ENCODE results near the gene FAM217B.
"Not testable (repeated sequence)": the region's sequence is repeated elsewhere in the genome, so short reads cannot be mapped to it uniquely, and the experiment has no call there.

Gene FAM217B

GRCh38 chr20:59938696-59939051 is 1.5 kb upstream of the FAM217B start:
- no peak for DNase-seq (ENCODE audit: low read depth)

- no peak for DNase-seq (ENCODE audit: low read depth)
Measured at GRCh38 chr20:59939052-59939878, 924 bp upstream of the FAM217B start.

GRCh38 chr20:59939879-59940128 is 385 bp upstream of the FAM217B start:
- no peak for DNase-seq (ENCODE audit: low read depth)

GRCh38 chr20:59940956-59941294 is 736 bp downstream of the FAM217B start:
- DNase-seq (ENCODE audit: low read depth) = no peak

DNA sequence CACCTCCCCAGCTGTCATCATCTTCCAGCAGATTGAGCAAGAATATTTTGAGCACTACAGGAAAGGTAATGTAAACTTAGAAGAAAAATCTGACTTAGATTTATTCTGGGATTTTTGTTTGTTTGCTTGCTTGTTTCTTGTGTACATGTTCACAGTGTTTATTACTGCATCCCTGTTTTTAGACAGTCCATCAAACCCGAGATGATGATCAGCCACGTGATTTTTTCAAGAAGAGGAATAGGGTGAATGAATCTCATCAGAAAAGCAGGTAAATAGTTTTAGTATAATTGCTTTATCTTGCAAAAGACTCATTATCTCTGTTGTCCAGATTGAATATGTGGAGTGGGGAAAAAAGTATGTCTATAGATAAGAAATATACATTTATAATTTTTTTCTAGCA is 2.1 kb downstream of the FAM217B start:
- DNase-seq (ENCODE audit: low read depth) = no peak

- DNase-seq (ENCODE audit: low read depth) = no peak
Measured at GRCh38 chr20:59944726-59945125, 4.5 kb downstream of the FAM217B start.

- DNase-seq (ENCODE audit: low read depth) = no peak
Measured at GRCh38 chr20:59945175-59945574, 5.0 kb downstream of the FAM217B start.

GRCh38 chr20:59945731-59946130 is 5.5 kb downstream of the FAM217B start:
- no peak for DNase-seq (ENCODE audit: low read depth)

DNA sequence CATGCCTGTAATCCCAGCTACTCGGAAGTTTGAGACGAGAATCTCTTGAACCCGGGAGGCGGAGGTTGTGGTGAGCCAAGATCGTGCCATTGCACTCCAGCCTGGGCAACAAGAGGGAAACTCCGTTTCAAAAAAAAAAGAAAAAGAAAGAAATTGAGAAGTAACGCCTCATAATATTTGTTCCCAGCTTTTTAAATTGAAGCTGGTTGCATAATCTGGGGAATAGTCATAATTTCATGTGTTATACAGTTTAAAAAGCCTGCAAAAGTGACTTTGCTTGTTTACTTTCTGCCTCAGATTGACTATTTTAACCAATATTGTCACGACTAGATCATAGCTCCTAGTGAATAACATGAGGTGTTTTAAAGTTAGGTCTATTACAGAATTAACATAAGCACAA is 7.2 kb downstream of the FAM217B start:
- DNase-seq (ENCODE audit: low read depth) = no peak

GRCh38 chr20:59948212-59948611 is 8.0 kb downstream of the FAM217B start:
- no peak for DNase-seq (ENCODE audit: low read depth)

DNA sequence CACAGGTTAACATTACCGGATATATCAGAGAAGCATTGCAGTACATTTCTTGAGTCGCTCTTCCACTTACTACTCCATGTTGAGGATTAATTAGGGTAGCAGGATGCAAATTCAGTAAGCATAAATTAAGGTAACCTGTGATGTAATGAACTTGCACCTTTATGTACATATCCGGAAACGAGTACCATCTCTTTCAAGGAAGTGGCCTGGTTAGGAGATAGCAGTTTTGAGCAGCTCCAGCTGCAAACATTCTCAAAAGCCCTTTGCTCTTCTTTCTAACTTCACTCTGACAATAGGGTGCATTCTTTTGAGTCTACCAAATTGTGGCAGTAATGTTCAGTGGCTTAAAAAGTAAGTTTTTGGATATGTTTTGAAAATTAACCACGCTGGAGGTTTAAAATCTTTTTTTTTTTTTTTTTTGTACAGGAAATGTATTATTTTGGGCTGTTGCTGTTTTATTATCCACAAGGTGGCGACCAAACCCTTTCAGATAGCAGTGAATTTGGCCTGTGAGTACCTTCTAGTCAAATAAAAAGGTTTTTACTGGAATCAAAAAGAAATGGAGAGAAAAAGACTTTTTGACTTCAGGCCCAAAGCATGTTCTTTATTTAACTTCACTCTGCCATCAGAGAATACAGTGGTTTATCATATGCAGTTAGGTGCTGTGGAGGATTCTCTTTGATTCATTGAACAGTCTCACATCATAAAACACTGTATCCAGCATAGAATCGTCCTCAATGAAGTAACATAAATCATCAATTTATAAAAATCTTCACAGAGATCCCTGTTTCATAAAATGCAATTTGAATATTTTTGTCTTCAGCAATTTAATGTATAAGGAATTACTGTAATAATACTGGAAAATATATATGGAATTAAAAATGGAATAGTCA is 8.9 kb downstream of the FAM217B start:
- no peak for DNase-seq (ENCODE audit: low read depth)

DNA sequence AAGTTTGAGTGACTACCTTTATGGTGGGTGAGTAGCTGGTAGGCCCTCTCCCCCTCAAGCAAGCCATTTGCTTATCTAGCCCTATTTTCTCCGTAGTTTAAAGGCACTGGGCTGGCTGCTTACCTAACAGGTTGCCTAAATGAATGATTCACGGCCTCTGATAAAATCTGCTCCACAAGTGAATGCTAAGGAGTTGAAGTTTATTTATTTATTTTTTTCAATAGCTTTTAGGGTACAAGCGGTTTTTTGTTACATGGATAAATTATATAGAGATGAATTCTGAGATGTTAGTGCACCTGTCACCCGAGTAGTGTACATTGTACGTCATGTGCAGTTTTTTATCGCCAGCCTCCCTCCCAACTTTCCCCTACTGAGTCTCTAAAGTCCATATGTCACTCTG is 9.7 kb downstream of the FAM217B start:
- DNase-seq (ENCODE audit: low read depth) = no peak

DNA sequence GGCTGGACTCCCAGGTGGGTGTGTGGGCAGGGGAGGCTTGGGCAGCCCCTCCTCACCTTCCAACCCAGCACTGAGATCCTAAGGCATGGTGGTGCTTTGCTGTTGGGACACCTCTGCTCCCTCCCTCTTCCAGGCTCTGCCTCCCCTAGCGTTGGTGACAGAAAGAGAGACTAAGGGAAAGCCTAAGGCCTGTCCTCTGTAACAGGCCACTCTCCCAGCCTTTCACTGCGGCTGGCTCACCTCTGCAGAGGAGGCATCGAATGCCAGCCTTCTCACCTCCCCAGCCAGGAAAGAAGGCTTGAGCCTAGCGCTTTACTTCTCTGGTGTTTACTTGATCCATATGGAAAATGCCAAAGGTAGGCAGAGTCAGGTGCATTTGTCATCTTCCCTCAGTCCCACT is 14.5 kb downstream of the FAM217B start:
- no peak for DNase-seq (ENCODE audit: low read depth)

DNA sequence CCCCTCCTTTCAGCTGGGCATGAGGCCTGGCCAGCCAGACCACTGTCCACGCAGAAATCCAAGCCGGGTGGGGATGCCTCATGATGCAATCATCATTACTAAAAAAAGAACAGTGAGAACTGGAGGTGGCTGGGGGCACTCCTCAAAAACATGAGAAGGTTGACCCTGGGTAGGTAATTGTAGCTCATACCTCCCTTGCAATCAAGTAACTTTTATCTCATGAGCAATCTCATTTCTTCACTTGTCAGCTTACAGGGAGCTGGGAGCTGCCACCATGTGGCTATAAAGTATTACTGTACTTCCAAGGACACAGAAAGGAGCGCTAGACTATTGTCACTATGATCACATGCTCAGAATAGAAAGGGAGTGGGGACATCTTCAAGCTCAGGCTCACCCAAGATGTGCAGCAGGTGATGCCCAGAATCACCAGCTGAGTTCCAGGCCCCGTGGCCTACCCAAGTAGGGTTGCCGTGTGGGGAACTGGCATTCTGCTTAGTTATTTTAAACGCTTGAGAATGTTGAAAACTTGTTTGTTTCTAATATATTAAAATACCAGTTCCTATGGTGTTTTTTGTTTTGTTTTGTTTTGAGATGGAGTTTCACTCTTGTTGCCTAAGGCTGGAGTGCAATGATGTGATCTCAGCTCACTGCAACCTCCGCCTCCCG is 15.1 kb downstream of the FAM217B start:
- no peak for DNase-seq (ENCODE audit: low read depth)

- not testable (repeated sequence) for DNase-seq (ENCODE audit: low read depth)
Measured at GRCh38 chr20:59957568-59957967, 17.4 kb downstream of the FAM217B start.

GRCh38 chr20:59958123-59958522 is 17.9 kb downstream of the FAM217B start, which contains the start of gene CDH26:
TSS of gene CDH26 (plus strand) at chr20:59958423. CDS start at chr20:59958727, 304 bp downstream.
- DNase-seq (ENCODE audit: low read depth) = no peak

GRCh38 chr20:59958626-59959025 is 18.4 kb downstream of the FAM217B start:
- no peak for DNase-seq (ENCODE audit: low read depth)

DNA sequence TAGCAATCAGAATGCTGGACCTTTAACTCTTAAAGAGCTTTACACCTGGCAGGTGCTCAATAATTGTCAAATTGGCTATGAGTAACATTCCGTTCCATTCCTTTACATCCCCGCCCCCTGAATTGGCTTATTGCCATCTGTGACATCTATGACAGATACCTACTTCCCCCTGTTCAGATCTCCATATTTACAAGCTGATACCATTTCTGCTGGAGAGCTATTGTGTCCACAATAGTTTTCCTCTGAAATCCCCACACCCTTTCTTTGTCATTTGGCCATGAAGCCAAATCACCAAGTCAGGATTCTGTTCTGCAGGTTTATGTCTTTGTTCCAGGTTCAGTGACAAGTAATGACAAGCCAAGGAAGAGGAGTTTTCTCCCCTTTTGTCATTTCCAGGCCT is 21.2 kb downstream of the FAM217B start:
- DNase-seq (ENCODE audit: low read depth) = no peak

DNA sequence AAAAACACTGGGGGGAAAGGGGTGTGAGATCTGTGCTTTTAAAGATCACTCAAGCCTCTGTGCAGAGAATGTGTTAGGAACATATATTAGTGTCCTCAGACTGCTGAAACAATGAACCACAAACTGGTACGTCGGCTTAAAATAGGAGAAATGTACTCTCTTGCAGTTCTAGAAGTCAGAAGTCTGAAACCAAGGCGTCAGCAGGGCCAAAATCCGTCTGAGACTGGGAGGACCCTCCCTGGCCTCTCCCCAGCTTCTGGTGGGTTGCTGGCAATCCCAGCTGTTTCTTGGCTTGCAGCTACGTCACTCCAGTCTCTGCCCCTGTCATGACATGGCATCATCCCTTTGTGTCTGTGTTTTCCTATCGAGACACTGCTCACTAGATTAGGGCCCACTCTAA is 22.0 kb downstream of the FAM217B start:
- DNase-seq (ENCODE audit: low read depth) = no peak

DNA sequence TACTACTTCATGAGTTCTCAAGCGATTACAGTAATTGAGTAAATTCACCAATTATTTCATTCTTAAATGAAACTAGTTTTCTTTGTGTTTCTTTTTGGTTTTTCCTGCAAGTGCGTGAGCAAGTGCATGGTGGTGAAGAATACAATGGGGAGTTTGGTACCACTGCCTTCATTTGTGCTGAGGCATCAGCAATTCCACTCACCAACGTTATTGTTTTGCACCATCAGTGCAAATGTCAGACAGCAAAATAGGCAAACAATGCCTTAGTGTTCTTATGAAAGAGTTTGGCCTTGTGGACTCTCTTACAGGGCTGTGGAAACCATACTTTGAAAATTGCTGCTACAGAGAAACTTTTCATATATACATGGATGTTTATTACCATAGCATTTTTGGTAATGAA is 26.2 kb downstream of the FAM217B start:
- DNase-seq (ENCODE audit: low read depth) = no peak

DNA sequence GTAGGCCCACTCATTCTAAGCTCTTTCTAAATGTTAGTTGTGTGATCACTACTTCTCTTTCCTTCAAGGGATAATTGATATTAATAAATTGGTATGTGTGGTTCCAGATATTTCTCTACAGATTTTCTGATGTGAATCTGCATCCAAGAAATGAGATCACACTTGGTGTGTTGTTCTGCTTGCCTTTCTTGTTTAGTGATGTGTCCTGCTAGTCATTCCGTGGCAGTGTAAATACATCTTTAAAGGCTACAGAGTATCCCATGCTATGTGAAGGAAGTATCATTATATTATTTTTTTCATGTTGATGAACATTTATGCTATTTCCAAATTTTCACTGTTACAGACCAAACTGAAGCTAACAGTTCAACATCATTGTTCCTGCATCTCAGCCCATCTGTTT is 31.2 kb downstream of the FAM217B start:
- no peak for DNase-seq (ENCODE audit: low read depth)

DNA sequence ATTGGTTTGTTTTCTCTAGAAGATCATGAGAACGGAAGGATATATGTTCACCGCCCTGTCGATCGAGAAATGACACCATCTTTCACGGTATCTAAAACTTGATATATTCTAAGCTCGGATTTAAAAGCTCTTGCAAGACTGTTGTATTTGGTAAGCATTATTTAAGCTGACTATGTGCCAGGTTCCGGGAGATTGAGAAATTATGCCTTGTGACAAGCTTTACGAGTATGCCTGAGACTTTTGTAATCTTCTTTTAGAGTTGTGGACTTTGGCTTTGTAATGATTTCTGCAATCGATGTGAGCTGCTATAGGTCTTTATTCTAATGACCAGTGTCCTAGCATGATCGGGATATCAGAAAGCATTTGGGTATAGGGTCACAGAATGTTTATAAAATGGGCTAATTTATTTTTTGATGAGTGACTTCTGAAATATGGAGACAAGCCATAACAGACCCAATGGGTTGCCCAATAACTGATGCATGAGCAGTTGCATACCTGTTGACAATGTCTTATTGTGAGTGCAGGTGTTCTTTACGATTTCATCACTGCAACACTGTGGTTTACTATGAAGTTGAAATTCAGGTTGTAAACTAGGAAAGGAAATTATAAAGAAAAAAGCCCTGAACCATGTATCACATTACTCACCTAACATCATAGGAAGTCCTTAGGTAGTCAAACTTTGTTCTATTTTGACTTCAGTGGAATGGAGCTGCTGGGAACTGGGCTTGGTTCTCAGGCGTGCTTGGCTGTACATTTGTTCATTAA is 32.0 kb downstream of the FAM217B start:
- no peak for DNase-seq (ENCODE audit: low read depth)
